HCT116 (cell line): ENCODE data around the gene XPO4.

ENCODE experiments used
- CTCF ChIP-seq, 3 experiments: fragments of 200-600 bp in 1 of 3; sonication (generic) in 1 of 3; IDR thresholded peaks in 2 of 3; conservative IDR thresholded peaks in 1 of 3; 2 replicates each; pipeline ENCODE4 v1.5.1; 2012 to 2017; ENCODE audit warnings: low read depth in 2 of 3, low read length in 2 of 3, antibody characterized with exemption in 1 of 3, borderline replicate concordance in 1 of 3, control low read depth in 1 of 3, mild to moderate bottlenecking in 1 of 3, mixed read lengths in 1 of 3, mixed run types in 1 of 3, moderate library complexity in 1 of 3; ENCODE audit not compliant: insufficient read depth in 1 of 3
- SRF ChIP-seq: IDR thresholded peaks from 2 replicates; pipeline ENCODE4 v1.6.1; 2012; ENCODE audit warnings: low read depth

- TF ChIP-seq CTCF (IDR thresholded peaks at IDR 0.05 in 2 of 3, conservative IDR thresholded peaks at IDR 0.05 in 1 of 3; ENCODE audit: borderline replicate concordance in 1 of 3, insufficient read depth in 1 of 3, low read depth in 2 of 3, low read length in 2 of 3) (no peak), SRF (no peak)
These were observed 112.9 kb downstream of the XPO4 start for GRCh38 chr13:20789665-20790064.
